ENCODE measurements around the gene PSMD9.
"Not testable (repeated sequence)": the region's sequence is repeated elsewhere in the genome, so short reads cannot be mapped to it uniquely, and the experiment has no call there.

The PSMD9 gene

GRCh38 chr12:121858662-121859572 is 29.7 kb upstream of the PSMD9 start, which contains the start of gene HPD:
TSS of gene HPD (minus strand) at chr12:121858859. CDS start at chr12:121858823, 36 bp downstream.
- Histone ChIP-seq H3K4me1 (ENCODE audit: control insufficient read depth, low read depth, low read length) (peaks cover 7% of the 10 kb centered on the region), H3K27ac (ENCODE audit: low read length) (no peak within 1 kb of the TSS), H3K9ac (ENCODE audit: low read length) (no peak within 1 kb of the TSS)

GRCh38 chr12:121860257-121860656 is 28.3 kb upstream of the PSMD9 start:
- Histone ChIP-seq H3K4me1 (ENCODE audit: control insufficient read depth, low read depth, low read length) (peaks cover 7% of the 10 kb centered on the region), H3K9me3 (ENCODE audit: control insufficient read depth, low read depth, low read length) (no peaks in the 10 kb centered on the region), H3K27ac (ENCODE audit: low read length) (no peak overlapping the region), H3K27me3 (ENCODE audit: control insufficient read depth, insufficient read depth, low read length) (no peaks in the 10 kb centered on the region), H3K9ac (ENCODE audit: low read length) (no peak overlapping the region), H3K4me3 (ENCODE audit: low read length) (no peak overlapping the region), H3K36me3 (ENCODE audit: control insufficient read depth, low read depth, low read length) (no peaks in the 10 kb centered on the region)

More at GRCh38 chr12:121858662-121859572, 29.7 kb upstream of the PSMD9 start, which contains the start of gene HPD:
- Histone ChIP-seq H3K4me3 (ENCODE audit: low read length) (no peak within 1 kb of the TSS), H3K36me3 (ENCODE audit: control insufficient read depth, low read depth, low read length) (no peaks in the 10 kb centered on the region), H3K9me3 (ENCODE audit: control insufficient read depth, low read depth, low read length) (no peaks in the 10 kb centered on the region), H3K27me3 (ENCODE audit: control insufficient read depth, insufficient read depth, low read length) (no peaks in the 10 kb centered on the region)

GRCh38 chr12:121860699-121861098 is 27.9 kb upstream of the PSMD9 start:
- not testable (repeated sequence) for H3K27me3 ChIP-seq (ENCODE audit: control insufficient read depth, insufficient read depth, low read length); H3K9ac ChIP-seq (ENCODE audit: low read length); H3K4me1 ChIP-seq (ENCODE audit: control insufficient read depth, low read depth, low read length); H3K9me3 ChIP-seq (ENCODE audit: control insufficient read depth, low read depth, low read length); H3K36me3 ChIP-seq (ENCODE audit: control insufficient read depth, low read depth, low read length); H3K27ac ChIP-seq (ENCODE audit: low read length); H3K4me3 ChIP-seq (ENCODE audit: low read length)

GRCh38 chr12:121861636-121862254 is 26.8 kb upstream of the PSMD9 start:
- H3K9ac ChIP-seq (ENCODE audit: low read length), result no peak overlapping the region
- H3K27me3 ChIP-seq (ENCODE audit: control insufficient read depth, insufficient read depth, low read length), result no peaks in the 10 kb centered on the region
- no peak overlapping the region for H3K27ac ChIP-seq (ENCODE audit: low read length)
- H3K4me3 ChIP-seq (ENCODE audit: low read length), result no peak overlapping the region
- no peaks in the 10 kb centered on the region for H3K9me3 ChIP-seq (ENCODE audit: control insufficient read depth, low read depth, low read length)
- no peaks in the 10 kb centered on the region for H3K36me3 ChIP-seq (ENCODE audit: control insufficient read depth, low read depth, low read length)
- peaks cover 7% of the 10 kb centered on the region for H3K4me1 ChIP-seq (ENCODE audit: control insufficient read depth, low read depth, low read length)

- Histone ChIP-seq H3K4me1 (ENCODE audit: control insufficient read depth, low read depth, low read length) (no peaks in the 10 kb centered on the region), H3K27ac (ENCODE audit: low read length) (no peak overlapping the region), H3K9me3 (ENCODE audit: control insufficient read depth, low read depth, low read length) (no peaks in the 10 kb centered on the region), H3K4me3 (ENCODE audit: low read length) (no peak overlapping the region), H3K36me3 (ENCODE audit: control insufficient read depth, low read depth, low read length) (no peaks in the 10 kb centered on the region), H3K27me3 (ENCODE audit: control insufficient read depth, insufficient read depth, low read length) (no peaks in the 10 kb centered on the region), H3K9ac (ENCODE audit: low read length) (no peak overlapping the region)
Measured at GRCh38 chr12:121866331-121866730, 22.3 kb upstream of the PSMD9 start.

- not testable (repeated sequence) for H3K4me1 ChIP-seq (ENCODE audit: control insufficient read depth, low read depth, low read length); H3K4me3 ChIP-seq (ENCODE audit: low read length); H3K27me3 ChIP-seq (ENCODE audit: control insufficient read depth, insufficient read depth, low read length); H3K9ac ChIP-seq (ENCODE audit: low read length); H3K36me3 ChIP-seq (ENCODE audit: control insufficient read depth, low read depth, low read length); H3K9me3 ChIP-seq (ENCODE audit: control insufficient read depth, low read depth, low read length); H3K27ac ChIP-seq (ENCODE audit: low read length)
Measured at GRCh38 chr12:121869229-121869628, 19.4 kb upstream of the PSMD9 start.

- no peaks in the 10 kb centered on the region for H3K27me3 ChIP-seq (ENCODE audit: control insufficient read depth, insufficient read depth, low read length)
- no peaks in the 10 kb centered on the region for H3K36me3 ChIP-seq (ENCODE audit: control insufficient read depth, low read depth, low read length)
- H3K9ac ChIP-seq (ENCODE audit: low read length), result no peak overlapping the region
- no peaks in the 10 kb centered on the region for H3K9me3 ChIP-seq (ENCODE audit: control insufficient read depth, low read depth, low read length)
- H3K27ac ChIP-seq (ENCODE audit: low read length), result no peak overlapping the region
- H3K4me1 ChIP-seq (ENCODE audit: control insufficient read depth, low read depth, low read length), result no peaks in the 10 kb centered on the region
- H3K4me3 ChIP-seq (ENCODE audit: low read length), result no peak overlapping the region
Measured at GRCh38 chr12:121871467-121871866, 17.1 kb upstream of the PSMD9 start.

GRCh38 chr12:121872546-121873215 is 15.9 kb upstream of the PSMD9 start:
- Histone ChIP-seq H3K4me3 (ENCODE audit: low read length) (no peak overlapping the region), H3K9me3 (ENCODE audit: control insufficient read depth, low read depth, low read length) (no peaks in the 10 kb centered on the region), H3K27me3 (ENCODE audit: control insufficient read depth, insufficient read depth, low read length) (no peaks in the 10 kb centered on the region), H3K36me3 (ENCODE audit: control insufficient read depth, low read depth, low read length) (no peaks in the 10 kb centered on the region), H3K4me1 (ENCODE audit: control insufficient read depth, low read depth, low read length) (no peaks in the 10 kb centered on the region), H3K27ac (ENCODE audit: low read length) (no peak overlapping the region), H3K9ac (ENCODE audit: low read length) (no peak overlapping the region)

- H3K4me1 ChIP-seq (ENCODE audit: control insufficient read depth, low read depth, low read length), result no peaks in the 10 kb centered on the region
- no peaks in the 10 kb centered on the region for H3K9me3 ChIP-seq (ENCODE audit: control insufficient read depth, low read depth, low read length)
- no peak overlapping the region for H3K27ac ChIP-seq (ENCODE audit: low read length)
- H3K27me3 ChIP-seq (ENCODE audit: control insufficient read depth, insufficient read depth, low read length), result no peaks in the 10 kb centered on the region
- H3K4me3 ChIP-seq (ENCODE audit: low read length), result no peak overlapping the region
- H3K36me3 ChIP-seq (ENCODE audit: control insufficient read depth, low read depth, low read length), result no peaks in the 10 kb centered on the region
- no peak overlapping the region for H3K9ac ChIP-seq (ENCODE audit: low read length)
Measured at GRCh38 chr12:121873216-121873569, 15.4 kb upstream of the PSMD9 start.

GRCh38 chr12:121874071-121874470 is 14.5 kb upstream of the PSMD9 start:
- Histone ChIP-seq H3K9ac (ENCODE audit: low read length) (no peak overlapping the region), H3K9me3 (ENCODE audit: control insufficient read depth, low read depth, low read length) (no peaks in the 10 kb centered on the region), H3K4me3 (ENCODE audit: low read length) (no peak overlapping the region), H3K27me3 (ENCODE audit: control insufficient read depth, insufficient read depth, low read length) (no peaks in the 10 kb centered on the region), H3K4me1 (ENCODE audit: control insufficient read depth, low read depth, low read length) (no peaks in the 10 kb centered on the region), H3K27ac (ENCODE audit: low read length) (no peak overlapping the region), H3K36me3 (ENCODE audit: control insufficient read depth, low read depth, low read length) (no peaks in the 10 kb centered on the region)

- Histone ChIP-seq H3K4me1 (ENCODE audit: control insufficient read depth, low read depth, low read length) (no peaks in the 10 kb centered on the region), H3K4me3 (ENCODE audit: low read length) (no peak overlapping the region), H3K27me3 (ENCODE audit: control insufficient read depth, insufficient read depth, low read length) (no peaks in the 10 kb centered on the region), H3K27ac (ENCODE audit: low read length) (no peak overlapping the region), H3K9ac (ENCODE audit: low read length) (no peak overlapping the region), H3K9me3 (ENCODE audit: control insufficient read depth, low read depth, low read length) (no peaks in the 10 kb centered on the region), H3K36me3 (ENCODE audit: control insufficient read depth, low read depth, low read length) (no peaks in the 10 kb centered on the region)
Measured at GRCh38 chr12:121875582-121875981, 13.0 kb upstream of the PSMD9 start.

Measured in iPS-18a (cell line).